HEK293 (cell line): Measurements from ENCODE around the gene CFAP43.

Source experiments
- CTCF ChIP-seq: fragments of 450-650 bp; formaldehyde crosslinking; IDR thresholded peaks from 2 replicates; pipeline ENCODE4 v1.5.1; 2016; ENCODE audit warnings: missing biosample characterization, missing genetic modification characterization
- ELK4 ChIP-seq: IDR thresholded peaks from 2 replicates; pipeline ENCODE4 v1.6.1; 2011; ENCODE audit warnings: mild to moderate bottlenecking, low read depth, low read length, borderline replicate concordance
- REST ChIP-seq: fragments of 450-650 bp; formaldehyde crosslinking; IDR thresholded peaks from 2 replicates; pipeline ENCODE4 v1.5.1; 2016; ENCODE audit warnings: missing biosample characterization, missing genetic modification characterization
- TRIM28 ChIP-seq: IDR thresholded peaks from 2 replicates; pipeline ENCODE4 v1.6.1; 2011; ENCODE audit warnings: low read length, control low read depth, borderline replicate concordance
- YY1 ChIP-seq: fragments of 450-650 bp; formaldehyde crosslinking; IDR thresholded peaks from 2 replicates; pipeline ENCODE4 v1.5.1; 2018; ENCODE audit warnings: missing biosample characterization, missing genetic modification characterization
- ZNF2 ChIP-seq: fragments of 450-650 bp; formaldehyde crosslinking; IDR thresholded peaks from 2 replicates; pipeline ENCODE4 v1.5.1; 2016; ENCODE audit warnings: missing biosample characterization, missing genetic modification characterization
- ZNF274 ChIP-seq, 2 experiments: fragments of 200-500 bp in 1 of 2; fragments of 450-650 bp in 1 of 2; sonication (Bioruptor generic) in 1 of 2; formaldehyde crosslinking in 1 of 2; IDR thresholded peaks; 2 replicates each; pipeline versions ENCODE4 v1.5.1 to v1.6.1; 2014 to 2016; ENCODE audit warnings: borderline replicate concordance in 1 of 2, inconsistent platforms in 1 of 2, low read length in 1 of 2, missing biosample characterization in 1 of 2, missing genetic modification characterization in 1 of 2
- ZNF280D ChIP-seq: fragments of 450-650 bp; formaldehyde crosslinking; IDR thresholded peaks from 2 replicates; pipeline ENCODE4 v1.5.1; 2016; ENCODE audit warnings: missing biosample characterization, missing genetic modification characterization
- ZNF302 ChIP-seq: fragments of 450-650 bp; formaldehyde crosslinking; IDR thresholded peaks from 2 replicates; pipeline ENCODE4 v1.5.1; 2016; ENCODE audit warnings: missing biosample characterization, missing genetic modification characterization, low read depth

GRCh38 chr10:104103956-104104355, 128.2 kb downstream of the CFAP43 start:
- TF ChIP-seq TRIM28: no peak
- no peak for TF ChIP-seq ELK4
- TF ChIP-seq ZNF280D (tag by site-specific recombination): no peak
- TF ChIP-seq CTCF: no peak
- no peak for TF ChIP-seq YY1 (tag by site-specific recombination)
- TF ChIP-seq REST (tag by site-specific recombination): no peak
- TF ChIP-seq ZNF302 (tag by site-specific recombination): no peak
- no peak for TF ChIP-seq ZNF2 (tag by site-specific recombination)
- TF ChIP-seq ZNF274 (IDR thresholded peaks at IDR 0.05; ENCODE audit: low read length): no peak
- TF ChIP-seq ZNF274 (tag by site-specific recombination; IDR thresholded peaks at IDR 0.05; ENCODE audit: borderline replicate concordance): no peak
